ENCODE data around the gene IL17C. TPM values are rescaled to one million over a fixed set of nuclear protein-coding genes. Genes with fewer than 3 reads are reported as not detected.

The IL17C gene
- total RNA-seq, 1 donor from 2014 or later: not detected

GRCh38 chr16:88686062-88686438 lies 47.7 kb downstream of the IL17C start:
- intact Hi-C loops (cut with DNase I): no loop called here
- no peak for TF ChIP-seq CTCF (IDR thresholded peaks at IDR 0.05)
- Histone ChIP-seq H3K9me3 (no peaks in the 10 kb centered on the region), H3K36me3 (no peaks in the 10 kb centered on the region), H3K27ac (peak overlapping the region; percentile 11), H3K4me3 (peak overlapping the region; percentile 60), H3K4me1 (peaks cover 29% of the 10 kb centered on the region), H3K27me3 (peaks cover 13% of the 10 kb centered on the region)
- DNase-seq (peak; percentile 83), ATAC-seq (peak; percentile 59)

GRCh38 chr16:88686439-88687253 lies 48.3 kb downstream of the IL17C start, which contains the start of gene SNAI3:
TSS of gene SNAI3 (minus strand) at chr16:88686507. CDS start at chr16:88686406, 101 bp downstream.
- Histone ChIP-seq H3K27ac (peak within 1 kb of the TSS; percentile 11), H3K4me1 (peaks cover 23% of the 10 kb centered on the region), H3K36me3 (no peaks in the 10 kb centered on the region), H3K4me3 (peak within 1 kb of the TSS; percentile 60), H3K27me3 (peaks cover 17% of the 10 kb centered on the region), H3K9me3 (no peaks in the 10 kb centered on the region)
- ATAC-seq (peak; percentile 94), DNase-seq (peak; percentile 96)
- TF ChIP-seq CTCF (IDR thresholded peaks at IDR 0.05): no peak
- intact Hi-C loops (cut with DNase I): no loop called here

GRCh38 chr16:88687254-88687576 lies 48.8 kb downstream of the IL17C start:
- peaks cover 12% of the 10 kb centered on the region for H3K27me3 ChIP-seq

GRCh38 chr16:88687676-88688012 lies 49.3 kb downstream of the IL17C start:
- DNase-seq (no peak), ATAC-seq (no peak)
- Histone ChIP-seq H3K27me3 (peaks cover 12% of the 10 kb centered on the region), H3K4me1 (peaks cover 26% of the 10 kb centered on the region), H3K4me3 (no peak overlapping the region), H3K36me3 (no peaks in the 10 kb centered on the region), H3K27ac (no peak overlapping the region), H3K9me3 (no peaks in the 10 kb centered on the region)
- no peak for TF ChIP-seq CTCF (IDR thresholded peaks at IDR 0.05)
- intact Hi-C loops (cut with DNase I): no loop called here

More at GRCh38 chr16:88687254-88687576, 48.8 kb downstream of the IL17C start:
- DNase-seq: no peak
- TF ChIP-seq CTCF (IDR thresholded peaks at IDR 0.05): no peak
- Histone ChIP-seq H3K27ac (no peak overlapping the region), H3K4me1 (peaks cover 23% of the 10 kb centered on the region), H3K9me3 (no peaks in the 10 kb centered on the region), H3K36me3 (no peaks in the 10 kb centered on the region), H3K4me3 (no peak overlapping the region)
- no peak for ATAC-seq
- intact Hi-C loops (cut with DNase I): no loop called here

GRCh38 chr16:88688013-88688778 lies 49.8 kb downstream of the IL17C start:
- no peak overlapping the region for H3K27ac ChIP-seq
- TF ChIP-seq CTCF (IDR thresholded peaks at IDR 0.05): no peak
- DNase-seq (no peak), ATAC-seq (no peak)
- H3K9me3 ChIP-seq: no peaks in the 10 kb centered on the region
- intact Hi-C loops (cut with DNase I): no loop called here
- H3K4me1 ChIP-seq: peaks cover 26% of the 10 kb centered on the region
- no peaks in the 10 kb centered on the region for H3K36me3 ChIP-seq
- peaks cover 12% of the 10 kb centered on the region for H3K27me3 ChIP-seq
- H3K4me3 ChIP-seq: no peak overlapping the region

Other genes starting within 250 kb of the IL17C start
- 8.4 TPM for gene ZFPM1, start 185.3 kb upstream of the IL17C start, total RNA-seq
- gene ZC3H18, start 68.2 kb upstream of the IL17C start, total RNA-seq: 44.5 TPM
- gene CYBA, start 12.5 kb downstream of the IL17C start, total RNA-seq: 257 TPM
- 104 TPM for gene MVD, start 24.5 kb downstream of the IL17C start, total RNA-seq
- 7.0 TPM for gene SNAI3, start 47.9 kb downstream of the IL17C start, total RNA-seq
- gene RNF166, start 67.8 kb downstream of the IL17C start, total RNA-seq: 50.6 TPM
- gene CTU2, start 67.9 kb downstream of the IL17C start, total RNA-seq: 21.3 TPM
- gene PIEZO1, start 146.6 kb downstream of the IL17C start, total RNA-seq: 196 TPM
- 1.0 TPM for gene CDT1, start 165.2 kb downstream of the IL17C start, total RNA-seq
- gene APRT, start 173.4 kb downstream of the IL17C start, total RNA-seq: 85.2 TPM
- 32.8 TPM for gene GALNS, start 218.4 kb downstream of the IL17C start, total RNA-seq
- gene TRAPPC2L, start 218.6 kb downstream of the IL17C start, total RNA-seq: 43.9 TPM
- gene PABPN1L, start 228.1 kb downstream of the IL17C start, total RNA-seq: not detected

All from upper lobe of right lung (tissue), 1 donor.